Neutrophil (primary cell): ENCODE results near the gene ZNF654.

Experiments used
- H3K27ac ChIP-seq: fragments of 200-600 bp; sonication (generic); 2 replicates; pipeline ENCODE4 v1.5.1; 2016; ENCODE audit warnings: mild to moderate bottlenecking, moderate library complexity
- H3K27me3 ChIP-seq: fragments of 200-600 bp; sonication (generic); 2 replicates; pipeline ENCODE4 v1.6.0; 2016; ENCODE audit warnings: mild to moderate bottlenecking
- H3K36me3 ChIP-seq: fragments of 200-600 bp; sonication (generic); 2 replicates; pipeline ENCODE4 v1.5.1; 2017
- H3K4me1 ChIP-seq, 2 experiments: fragments of 200-600 bp in 1 of 2; sonication (generic) in 1 of 2; 1 replicate in 1 of 2; 2 replicates in 1 of 2; pipeline versions ENCODE4 v1.5.1 to v1.6.1; 2013 to 2016; ENCODE audit warnings: low read depth in 1 of 2, low read length in 1 of 2, mild to moderate bottlenecking in 1 of 2, moderate library complexity in 1 of 2; ENCODE audit not compliant: control insufficient read depth in 1 of 2, insufficient read depth in 1 of 2
- H3K4me3 ChIP-seq, 2 experiments: fragments of 200-600 bp in 1 of 2; sonication (generic) in 1 of 2; 1 replicate in 1 of 2; 2 replicates in 1 of 2; pipeline ENCODE4 v1.5.1; 2013 to 2016; ENCODE audit warnings: low read depth in 1 of 2, low read length in 1 of 2, mild to moderate bottlenecking in 1 of 2, moderate library complexity in 1 of 2
- H3K9me3 ChIP-seq: fragments of 200-600 bp; sonication (generic); 2 replicates; pipeline ENCODE4 v1.5.1; 2016
- TF ChIP-seq, protein P1 (sequence below): fragments of 200-600 bp; sonication (generic); IDR thresholded peaks from 2 replicates; pipeline ENCODE4 v1.5.1; 2016; ENCODE audit warnings: antibody characterized with exemption

Gene ZNF654

DNA sequence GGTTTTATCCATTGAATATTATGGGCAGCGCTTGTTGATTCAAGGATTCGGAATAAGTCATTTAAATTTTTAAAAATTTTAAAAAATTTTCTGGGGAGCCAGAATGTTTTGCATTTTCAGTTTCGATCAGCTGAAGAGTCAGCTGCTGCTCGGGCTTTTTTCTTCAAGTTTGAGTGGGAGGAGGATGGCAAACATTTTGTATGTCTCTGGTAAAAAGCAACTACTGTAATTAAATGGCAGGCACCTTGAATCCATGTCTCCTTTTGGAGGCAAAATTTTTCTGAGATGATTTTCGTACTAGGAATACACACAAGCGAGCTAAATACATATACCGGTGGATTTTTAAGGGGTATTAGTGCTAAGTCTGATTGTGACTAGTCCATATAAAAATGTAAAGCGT is 91.3 kb downstream of the ZNF654 start:
- TF ChIP-seq, protein P1, sequence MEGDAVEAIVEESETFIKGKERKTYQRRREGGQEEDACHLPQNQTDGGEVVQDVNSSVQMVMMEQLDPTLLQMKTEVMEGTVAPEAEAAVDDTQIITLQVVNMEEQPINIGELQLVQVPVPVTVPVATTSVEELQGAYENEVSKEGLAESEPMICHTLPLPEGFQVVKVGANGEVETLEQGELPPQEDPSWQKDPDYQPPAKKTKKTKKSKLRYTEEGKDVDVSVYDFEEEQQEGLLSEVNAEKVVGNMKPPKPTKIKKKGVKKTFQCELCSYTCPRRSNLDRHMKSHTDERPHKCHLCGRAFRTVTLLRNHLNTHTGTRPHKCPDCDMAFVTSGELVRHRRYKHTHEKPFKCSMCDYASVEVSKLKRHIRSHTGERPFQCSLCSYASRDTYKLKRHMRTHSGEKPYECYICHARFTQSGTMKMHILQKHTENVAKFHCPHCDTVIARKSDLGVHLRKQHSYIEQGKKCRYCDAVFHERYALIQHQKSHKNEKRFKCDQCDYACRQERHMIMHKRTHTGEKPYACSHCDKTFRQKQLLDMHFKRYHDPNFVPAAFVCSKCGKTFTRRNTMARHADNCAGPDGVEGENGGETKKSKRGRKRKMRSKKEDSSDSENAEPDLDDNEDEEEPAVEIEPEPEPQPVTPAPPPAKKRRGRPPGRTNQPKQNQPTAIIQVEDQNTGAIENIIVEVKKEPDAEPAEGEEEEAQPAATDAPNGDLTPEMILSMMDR, result no peak
- peak overlapping the region; percentile 91 for H3K27ac ChIP-seq
- peaks cover 19% of the 10 kb centered on the region for H3K36me3 ChIP-seq
- peaks cover 40 to 41% of the 10 kb centered on the region in 2 experiments for H3K4me1 ChIP-seq
- no peaks in the 10 kb centered on the region for H3K9me3 ChIP-seq
- peak overlapping the region; percentile 76 to 90 for H3K4me3 ChIP-seq
- no peaks in the 10 kb centered on the region for H3K27me3 ChIP-seq

DNA sequence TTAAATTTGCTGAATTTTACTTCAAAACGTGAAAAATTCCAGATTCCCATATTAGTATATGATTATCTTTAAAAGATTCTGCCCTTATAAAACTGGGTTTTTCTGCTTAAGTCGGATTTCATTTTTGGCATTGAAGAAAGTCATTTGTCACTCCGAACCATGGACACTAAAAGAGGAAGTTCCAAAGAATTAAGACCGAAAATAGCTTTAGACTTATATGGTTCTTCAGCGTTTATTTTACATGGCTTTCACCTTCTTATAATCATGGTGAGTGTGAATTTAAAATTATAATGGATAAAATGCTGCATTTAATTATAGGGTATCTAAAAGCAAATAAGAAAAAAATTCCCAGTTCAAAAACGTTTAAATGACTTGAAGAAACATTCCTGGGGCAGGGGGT is 91.8 kb downstream of the ZNF654 start:
- peaks cover 40 to 41% of the 10 kb centered on the region in 2 experiments for H3K4me1 ChIP-seq
- H3K4me3 ChIP-seq, result peak overlapping the region; percentile 76 to 90
- H3K27me3 ChIP-seq, result no peaks in the 10 kb centered on the region
- no peaks in the 10 kb centered on the region for H3K9me3 ChIP-seq
- TF ChIP-seq, protein P1, result no peak
- H3K36me3 ChIP-seq, result peaks cover 23% of the 10 kb centered on the region
- peak overlapping the region; percentile 91 for H3K27ac ChIP-seq

DNA sequence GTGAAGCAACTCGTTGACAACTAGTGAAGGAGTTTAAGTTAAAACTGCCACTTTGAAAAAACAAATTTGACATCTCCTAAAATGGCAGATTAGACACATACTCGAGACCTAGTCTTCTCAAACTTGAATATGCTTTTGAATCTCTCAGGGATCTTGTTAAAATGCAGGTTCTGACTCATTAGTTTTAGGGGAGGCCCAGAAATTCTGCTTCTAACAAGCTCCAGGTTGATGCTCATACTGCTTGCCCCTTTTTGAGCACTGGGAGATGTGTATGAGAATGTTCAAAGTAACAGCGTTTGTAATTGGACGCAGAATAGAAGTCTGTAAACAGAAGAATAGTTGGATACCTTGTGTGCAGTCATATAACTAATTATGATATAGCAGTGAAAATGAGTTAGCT is 92.3 kb downstream of the ZNF654 start:
- Histone ChIP-seq H3K36me3 (peaks cover 28% of the 10 kb centered on the region), H3K4me1 (peaks cover 40 to 41% of the 10 kb centered on the region in 2 experiments), H3K4me3 (peak overlapping the region in 1 of 2 experiments; percentile 76), H3K27ac (peak overlapping the region; percentile 37), H3K9me3 (no peaks in the 10 kb centered on the region), H3K27me3 (no peaks in the 10 kb centered on the region)
- TF ChIP-seq, protein P1, result no peak

DNA sequence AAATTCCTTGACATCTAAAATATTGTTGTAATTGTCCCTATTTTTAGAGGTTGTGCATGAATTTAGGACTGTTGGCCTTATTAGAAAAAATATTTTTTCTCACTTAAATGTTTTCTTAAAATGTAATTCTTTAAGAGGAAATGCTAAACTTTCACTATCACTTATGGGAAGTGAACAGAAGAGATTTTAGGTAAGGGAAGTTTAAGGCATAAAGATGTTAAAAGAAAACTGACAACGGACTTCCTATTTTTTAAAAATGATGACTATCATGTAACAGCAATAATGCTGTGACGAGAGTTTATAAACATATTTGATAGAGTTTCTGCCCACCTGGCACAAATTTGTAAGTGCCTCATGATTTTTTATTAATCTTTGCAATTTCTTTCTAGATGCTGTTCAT is 93.8 kb downstream of the ZNF654 start:
- no peaks in the 10 kb centered on the region for H3K27me3 ChIP-seq
- peaks cover 43% of the 10 kb centered on the region for H3K36me3 ChIP-seq
- peak overlapping the region; percentile 42 for H3K27ac ChIP-seq
- TF ChIP-seq, protein P1, result no peak
- H3K4me3 ChIP-seq, result no peak overlapping the region
- no peaks in the 10 kb centered on the region for H3K9me3 ChIP-seq
- peaks cover 30 to 35% of the 10 kb centered on the region in 2 experiments for H3K4me1 ChIP-seq

DNA sequence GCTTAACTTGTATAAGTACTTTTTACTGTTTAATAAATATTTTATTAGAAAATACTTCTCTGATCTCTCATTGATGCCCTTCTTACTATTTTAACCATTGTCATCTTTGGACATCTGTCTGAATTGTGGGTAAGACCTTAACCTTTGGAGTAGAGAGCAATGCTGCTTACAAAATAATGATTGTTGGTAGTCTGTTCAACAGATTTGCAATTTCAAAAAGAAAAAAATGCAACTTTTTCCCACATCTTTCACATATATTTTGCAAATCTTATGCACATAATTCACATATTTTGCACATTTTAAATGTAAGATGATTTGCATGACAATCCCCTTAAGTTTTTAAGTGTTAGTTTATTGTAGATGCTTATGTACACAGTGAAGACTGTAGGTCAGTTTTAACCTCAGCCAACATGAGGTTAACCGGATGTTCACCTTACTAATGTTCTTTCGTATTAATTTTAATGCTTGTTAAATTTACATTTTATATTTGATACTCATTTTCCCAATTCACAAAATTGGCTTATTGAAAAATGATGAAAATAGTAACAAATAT is 107.4 kb downstream of the ZNF654 start:
- Histone ChIP-seq H3K4me1 (no peaks in the 10 kb centered on the region), H3K27me3 (no peaks in the 10 kb centered on the region)

More for the DNA sequence above, 107.4 kb downstream of the ZNF654 start:
- TF ChIP-seq, protein P1, result no peak
- H3K9me3 ChIP-seq, result no peaks in the 10 kb centered on the region
- H3K27ac ChIP-seq, result no peak overlapping the region
- H3K4me3 ChIP-seq, result no peak overlapping the region
- peaks cover 17% of the 10 kb centered on the region for H3K36me3 ChIP-seq
